Panc1 (cell line): Measurements from ENCODE around the gene HGF. TPM values are rescaled to one million over a fixed set of nuclear protein-coding genes. Genes with fewer than 3 reads are reported as not detected.

Experiments used
- ATAC-seq: fragments of 200-7000 bp; cut with Tn5 transposase; 2 replicates; pipeline ENCODE4 v1.9.1; 2020; ENCODE audit warnings: mild to moderate bottlenecking, moderate library complexity
- BruUV-seq: library from RNA; stranded (reverse); fragments of 400-500 nt; replicated peaks from 2 replicates; lab custom pipeline; 2021; lab: Mats Ljungman, UMichigan
- CTCF ChIA-PET: fragments of 300-600 bp; sonication (Branson Sonifier 250); formaldehyde crosslinking; loops from one replicate; lab custom pipeline; 2022; ENCODE audit warnings: antibody characterized with exemption; lab: Charles Lee
- POLR2A ChIA-PET: fragments of 300-600 bp; sonication (Branson Sonifier 250); formaldehyde crosslinking; loops from one replicate; lab custom pipeline; 2022; ENCODE audit warnings: antibody characterized with exemption; lab: Charles Lee
- DNase-seq: peaks from one replicate; pipeline ENCODE4 v3.0.0-alpha.2; 2010; ENCODE audit warnings: low read depth, low spot score
- H3K27ac ChIP-seq: 2 replicates; pipeline ENCODE4 v1.5.1; 2011; ENCODE audit warnings: mild to moderate bottlenecking, low read length, inconsistent platforms
- H3K27me3 ChIP-seq: fragments of 200-500 bp; sonication (Bioruptor generic); 2 replicates; pipeline ENCODE4 v1.6.0; 2014; ENCODE audit warnings: low read length, inconsistent platforms; ENCODE audit not compliant: control insufficient read depth, insufficient read depth
- H3K36me3 ChIP-seq: fragments of 200-500 bp; sonication (Bioruptor generic); 2 replicates; pipeline ENCODE4 v1.5.1; 2014; ENCODE audit warnings: inconsistent platforms, mild to moderate bottlenecking, low read length, moderate library complexity; ENCODE audit not compliant: control insufficient read depth, insufficient read depth
- H3K4me1 ChIP-seq: 2 replicates; pipeline ENCODE4 v1.5.1; 2011; ENCODE audit warnings: inconsistent platforms, mild to moderate bottlenecking, low read length, moderate library complexity; ENCODE audit not compliant: control insufficient read depth, insufficient read depth
- H3K4me3 ChIP-seq, 2 experiments: 2 replicates each; pipeline ENCODE4 v1.5.1; 2011 to 2012; ENCODE audit warnings: low read depth in 2 of 2, low read length in 2 of 2, mild to moderate bottlenecking in 2 of 2, inconsistent platforms in 1 of 2, moderate library complexity in 1 of 2
- H3K9me3 ChIP-seq: fragments of 200-500 bp; sonication (Bioruptor generic); 2 replicates; pipeline ENCODE4 v1.5.1; 2014; ENCODE audit warnings: low read depth, mild to moderate bottlenecking, inconsistent platforms, low read length, moderate library complexity; ENCODE audit not compliant: control insufficient read depth, insufficient read depth
- POLR2AphosphoS5 ChIP-seq: IDR thresholded peaks from 2 replicates; pipeline ENCODE4 v1.6.1; 2012; ENCODE audit warnings: mild to moderate bottlenecking, low read depth, low read length, moderate library complexity
- REST ChIP-seq, 2 experiments: IDR thresholded peaks; 2 replicates each; pipeline ENCODE4 v1.6.1; 2011 to 2012; ENCODE audit warnings: low read depth in 2 of 2, control low read depth in 1 of 2, low read length in 1 of 2, mild to moderate bottlenecking in 1 of 2, moderate library complexity in 1 of 2; ENCODE audit not compliant: insufficient read depth in 1 of 2
- SIN3A ChIP-seq: IDR thresholded peaks from 2 replicates; pipeline ENCODE4 v1.6.1; 2012; ENCODE audit warnings: low read depth, mild to moderate bottlenecking, low read length, moderate library complexity, borderline replicate concordance; ENCODE audit not compliant: insufficient read depth
- TCF7L2 ChIP-seq: IDR thresholded peaks from 2 replicates; pipeline ENCODE4 v1.6.1; 2011; ENCODE audit warnings: mild to moderate bottlenecking, low read depth, low read length, inconsistent platforms
- in situ Hi-C: cut with HindIII; loops from 2 replicates; pipeline ENCODE4 v1.10.0; 2016; ENCODE audit warnings: low sequenced_read_pairs, low pct_unique_long_range_greater_than_20kb
- intact Hi-C: fragments of 100-400 bp; cut with micrococcal nuclease; formaldehyde crosslinking; loops from one replicate; pipeline ENCODE4 v1.10.0; 2022; ENCODE audit not compliant: unreplicated experiment
- total RNA-seq: library from RNA; stranded (reverse); gene quantifications from one replicate; pipeline ENCODE4 v1.2.1, GENCODE V29; 2021; ENCODE audit not compliant: unreplicated experiment
- TF ChIP-seq, protein P1 (sequence below): fragments of 450-650 bp; IDR thresholded peaks from 2 replicates; pipeline ENCODE4 v1.5.1; 2017; ENCODE audit warnings: mild to moderate bottlenecking

HGF gene
- total RNA-seq, 1 experiment from 2014 or later, result 0.49 TPM

GRCh38 chr7:81684033-81684432, 85.8 kb downstream of the HGF start:
- BruUV-seq, result no TSS peak
- Histone ChIP-seq H3K27me3 (no peaks in the 10 kb centered on the region), H3K4me1 (peaks cover 11% of the 10 kb centered on the region; the same call in 1 of the 2 replicates), H3K4me3 (no peak overlapping the region), H3K9me3 (no peaks in the 10 kb centered on the region), H3K36me3 (no peaks in the 10 kb centered on the region; the same call in 1 of the 2 replicates), H3K27ac (no peak overlapping the region)
- DNase-seq, result no peak
- ChIA-PET CTCF (no interaction called here), POLR2A (no interaction called here)
- intact Hi-C loops, result no loop called here
- in situ Hi-C loops, result no loop called here
- no peak for ATAC-seq
- TF ChIP-seq, protein P1, sequence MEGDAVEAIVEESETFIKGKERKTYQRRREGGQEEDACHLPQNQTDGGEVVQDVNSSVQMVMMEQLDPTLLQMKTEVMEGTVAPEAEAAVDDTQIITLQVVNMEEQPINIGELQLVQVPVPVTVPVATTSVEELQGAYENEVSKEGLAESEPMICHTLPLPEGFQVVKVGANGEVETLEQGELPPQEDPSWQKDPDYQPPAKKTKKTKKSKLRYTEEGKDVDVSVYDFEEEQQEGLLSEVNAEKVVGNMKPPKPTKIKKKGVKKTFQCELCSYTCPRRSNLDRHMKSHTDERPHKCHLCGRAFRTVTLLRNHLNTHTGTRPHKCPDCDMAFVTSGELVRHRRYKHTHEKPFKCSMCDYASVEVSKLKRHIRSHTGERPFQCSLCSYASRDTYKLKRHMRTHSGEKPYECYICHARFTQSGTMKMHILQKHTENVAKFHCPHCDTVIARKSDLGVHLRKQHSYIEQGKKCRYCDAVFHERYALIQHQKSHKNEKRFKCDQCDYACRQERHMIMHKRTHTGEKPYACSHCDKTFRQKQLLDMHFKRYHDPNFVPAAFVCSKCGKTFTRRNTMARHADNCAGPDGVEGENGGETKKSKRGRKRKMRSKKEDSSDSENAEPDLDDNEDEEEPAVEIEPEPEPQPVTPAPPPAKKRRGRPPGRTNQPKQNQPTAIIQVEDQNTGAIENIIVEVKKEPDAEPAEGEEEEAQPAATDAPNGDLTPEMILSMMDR, result no peak
- TF ChIP-seq SIN3A, result no peak
- TF ChIP-seq REST (IDR thresholded peaks at IDR 0.05; ENCODE audit: insufficient read depth in 1 of 2, low read depth in 2 of 2, low read length in 1 of 2), result no peak
- TF ChIP-seq POLR2AphosphoS5, result no peak
- no peak for TF ChIP-seq TCF7L2

GRCh38 chr7:81682873-81683272, 87.0 kb downstream of the HGF start:
- no peaks in the 10 kb centered on the region for H3K9me3 ChIP-seq
- peaks cover 11% of the 10 kb centered on the region; the same call in 1 of the 2 replicates for H3K4me1 ChIP-seq
- TF ChIP-seq REST (IDR thresholded peaks at IDR 0.05; ENCODE audit: insufficient read depth in 1 of 2, low read depth in 2 of 2, low read length in 1 of 2), result no peak
- TF ChIP-seq TCF7L2, result no peak
- TF ChIP-seq, protein P1, result no peak
- TF ChIP-seq POLR2AphosphoS5, result no peak
- no peak for TF ChIP-seq SIN3A
- no peak for ATAC-seq
- no peaks in the 10 kb centered on the region; the same call in 1 of the 2 replicates for H3K36me3 ChIP-seq
- H3K27me3 ChIP-seq, result no peaks in the 10 kb centered on the region
- intact Hi-C loops (no loop called here), in situ Hi-C loops (no loop called here)
- H3K4me3 ChIP-seq, result no peak overlapping the region
- ChIA-PET POLR2A (no interaction called here), CTCF (no interaction called here)
- BruUV-seq, result no TSS peak
- H3K27ac ChIP-seq, result no peak overlapping the region
- no peak for DNase-seq
